Measurements from ENCODE around the gene LYL1.

The LYL1 gene

DNA sequence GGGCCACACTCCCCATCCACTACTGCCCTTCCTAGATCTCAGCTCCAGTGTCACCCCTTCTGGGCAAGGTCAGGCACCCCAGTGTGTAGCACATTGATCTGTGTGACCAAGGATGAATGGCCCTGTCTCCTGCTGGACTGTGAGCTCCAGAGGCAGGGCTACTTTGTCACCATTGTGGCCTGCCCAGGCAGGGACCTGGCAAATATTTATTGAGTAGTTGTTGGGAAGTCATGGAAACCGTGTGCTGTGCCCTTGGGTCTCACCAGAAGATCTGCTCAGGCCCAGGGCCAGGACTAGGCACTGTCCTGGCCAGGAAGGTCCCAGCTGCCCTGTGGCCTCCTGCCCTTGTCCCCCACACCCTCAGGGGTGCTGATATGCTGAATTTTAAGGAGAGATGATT, 25.9 kb upstream of the LYL1 start:
- DNase-seq, result no peak

DNA sequence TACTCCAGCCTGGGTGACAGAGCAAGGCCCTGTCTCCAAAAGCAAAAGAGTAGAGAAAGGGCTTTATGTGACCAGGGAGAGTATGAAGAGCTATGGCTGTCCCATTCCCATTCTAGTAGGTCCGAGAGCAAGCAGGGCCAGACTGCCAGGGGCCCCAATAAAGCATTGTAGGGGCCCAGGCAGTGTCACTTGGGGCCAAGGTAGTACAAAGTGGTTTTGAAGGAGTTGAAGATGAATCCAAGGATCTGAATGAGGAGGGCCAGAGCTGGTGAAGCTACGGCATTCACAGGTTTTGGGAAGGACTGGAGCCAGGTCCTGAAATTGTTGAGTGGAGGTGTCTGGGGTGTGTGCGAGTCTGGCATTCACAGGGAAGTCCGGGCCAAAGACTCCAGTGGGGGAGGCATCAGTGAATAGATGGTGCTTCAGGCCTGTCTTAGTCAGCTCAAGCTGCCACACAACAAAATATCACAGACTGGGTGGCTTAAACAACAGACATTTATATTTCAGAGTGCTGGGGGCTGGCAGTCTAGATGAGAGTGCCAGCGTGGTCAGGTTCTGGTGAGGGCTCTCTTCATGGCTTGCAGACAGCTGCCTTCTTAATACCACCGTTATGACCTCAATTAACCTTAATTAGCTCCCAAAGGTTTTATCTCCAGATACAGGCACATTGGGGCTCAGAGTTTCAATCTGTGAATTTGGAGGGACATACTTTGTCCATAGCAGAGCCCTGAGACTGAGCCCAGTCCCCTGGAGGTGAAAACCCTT, 25.3 kb upstream of the LYL1 start:
- DNase-seq, result no peak

DNA sequence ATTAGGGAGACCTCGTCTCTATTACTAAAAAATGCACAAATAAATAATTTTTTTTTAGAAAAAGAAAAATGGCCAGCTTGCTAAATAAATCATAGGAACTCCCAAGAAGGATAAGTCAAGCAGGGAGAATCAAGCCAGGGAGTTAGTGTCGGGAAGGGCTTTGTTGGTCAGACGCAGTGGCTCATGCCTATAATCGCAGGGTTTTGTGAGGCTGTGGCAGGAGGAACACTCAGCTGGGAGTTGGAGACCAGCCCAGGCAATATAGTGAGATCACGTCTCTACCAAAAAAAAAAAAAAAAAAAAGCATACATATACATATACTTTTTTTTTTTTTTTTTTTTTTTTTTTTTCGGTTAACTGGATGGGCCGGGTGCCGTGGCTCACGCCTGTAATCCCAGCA, 24.4 kb upstream of the LYL1 start:
- no peak for DNase-seq

DNA sequence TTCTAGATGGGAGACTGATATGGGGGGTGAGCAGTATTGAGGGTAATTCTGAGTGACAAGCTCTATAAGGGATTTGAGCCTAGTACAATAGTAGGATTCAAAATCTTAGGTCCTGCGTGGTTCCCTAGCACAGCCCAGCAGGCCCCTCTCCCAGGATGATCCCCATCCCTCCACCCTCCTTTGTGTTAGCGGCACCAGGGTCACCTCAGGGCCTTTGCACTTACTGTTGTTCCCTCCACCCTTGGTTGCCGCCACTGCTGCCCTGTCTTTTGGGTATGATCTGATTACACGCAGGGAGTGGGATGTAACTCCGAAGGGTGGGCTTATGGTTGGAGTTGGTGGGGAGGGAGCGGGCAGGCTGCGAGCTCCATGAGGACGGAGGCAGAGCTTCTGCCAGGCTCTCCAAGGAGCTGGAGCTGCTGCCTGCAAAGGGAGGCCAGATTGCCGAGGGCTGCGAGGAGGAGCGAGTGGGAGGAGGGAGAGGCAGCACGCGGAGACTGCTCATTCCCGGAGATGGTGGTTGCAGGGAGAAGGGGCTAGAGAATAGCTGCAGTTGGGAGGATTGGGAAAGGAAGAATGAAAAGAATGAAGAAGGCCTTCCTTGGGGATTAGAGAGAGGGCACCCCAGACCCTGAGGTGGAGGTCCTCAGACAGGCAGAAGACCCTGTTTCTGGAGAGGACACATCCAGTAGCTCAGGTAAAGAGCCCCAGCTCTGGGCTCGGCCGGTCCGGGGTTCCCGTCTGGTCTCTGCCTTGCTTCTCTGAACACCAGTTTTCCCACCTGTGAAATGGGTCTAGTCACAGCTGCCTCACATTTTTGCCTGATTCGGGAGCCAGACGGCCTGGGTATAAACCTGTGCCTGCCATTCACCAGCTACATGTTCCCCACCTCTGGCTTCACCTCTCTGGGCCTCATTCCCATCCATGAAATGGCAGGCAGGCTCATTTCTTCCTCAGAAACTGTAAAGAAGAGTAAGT, 20.6 kb upstream of the LYL1 start:
- DNase-seq, result no peak

DNA sequence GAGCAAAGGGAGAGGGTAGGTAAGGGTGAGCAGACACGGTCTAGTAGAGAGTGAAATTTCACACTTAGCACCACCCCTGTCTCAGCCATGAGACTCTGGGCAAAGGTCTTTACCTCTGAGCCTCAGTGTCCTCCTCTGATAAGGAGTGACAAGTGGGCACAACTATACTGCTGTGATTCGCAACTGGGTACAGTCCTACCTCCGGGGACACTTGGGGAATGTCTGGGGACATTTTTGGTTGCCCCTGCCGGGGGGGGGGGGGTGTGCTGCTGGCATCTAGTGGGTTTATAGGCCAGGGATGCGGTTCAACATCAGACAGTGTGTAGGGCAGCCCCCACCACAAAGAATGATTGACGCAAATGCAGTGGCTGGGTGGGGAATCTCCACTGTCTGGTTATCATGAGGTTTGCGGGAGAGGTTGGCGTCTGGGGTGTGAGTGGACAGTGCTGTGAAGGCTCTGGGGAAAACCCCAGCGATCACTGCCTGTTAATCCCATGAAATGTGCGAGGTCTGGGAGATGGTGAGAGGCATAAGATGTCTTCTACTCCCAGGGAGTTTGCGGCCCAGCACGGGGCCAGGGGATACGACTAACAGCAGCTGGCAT, 19.7 kb upstream of the LYL1 start:
- DNase-seq, result peak; percentile 27

DNA sequence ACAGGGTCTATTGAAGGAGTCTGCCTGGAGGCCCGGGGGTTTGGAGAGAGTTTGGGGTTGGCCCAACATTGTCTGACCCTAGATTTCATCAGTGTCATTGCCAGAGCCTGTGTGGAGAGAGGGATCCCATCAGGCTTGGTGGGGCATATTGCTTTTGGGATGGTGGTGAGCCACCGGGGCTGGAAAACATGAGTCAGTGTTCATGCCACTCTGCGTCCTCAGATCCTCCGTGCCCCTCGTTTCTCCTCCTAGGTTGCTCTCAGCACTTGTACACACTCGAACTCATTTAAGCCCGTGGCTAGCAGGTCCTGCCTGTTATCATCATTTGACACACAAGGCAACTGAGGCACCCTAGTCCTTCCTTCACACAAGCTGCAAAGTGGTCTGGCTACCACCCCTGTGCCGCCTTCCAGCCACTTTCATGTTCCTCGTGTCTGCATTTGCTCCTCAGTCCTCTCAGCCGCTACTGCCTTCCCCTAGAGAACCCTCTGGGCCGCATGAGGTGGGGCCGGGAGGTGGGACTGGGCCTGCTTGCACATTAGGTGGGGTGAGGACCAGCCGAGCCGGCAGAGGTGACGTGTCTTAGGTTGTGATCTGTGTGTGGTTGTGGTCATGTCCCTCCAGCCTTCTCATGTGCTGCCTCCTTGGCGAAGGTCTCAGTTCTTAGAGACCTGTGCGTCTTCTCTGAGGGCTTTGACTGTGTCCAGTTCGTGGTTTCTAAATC, 19.1 kb upstream of the LYL1 start:
- DNase-seq, result peak; percentile 29

DNA sequence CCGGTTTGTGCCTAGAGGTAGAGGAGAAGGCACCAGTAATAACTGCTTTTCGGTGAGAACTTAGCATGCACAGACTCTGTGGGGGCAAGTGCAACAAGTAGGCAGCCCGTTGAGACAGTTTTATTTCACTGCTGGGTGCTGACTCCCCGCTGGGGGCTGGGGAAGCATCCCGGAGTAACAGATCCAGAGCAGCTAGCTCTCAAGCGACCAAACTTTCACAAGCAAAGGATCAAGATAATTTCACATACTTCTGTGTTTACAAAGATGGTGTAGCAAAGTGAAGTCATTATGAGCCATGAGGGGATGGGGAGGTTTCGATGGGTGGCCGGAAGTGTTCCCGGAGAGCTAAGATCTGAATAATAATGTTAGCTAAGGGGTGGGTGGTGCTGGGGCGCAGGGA, 18.2 kb upstream of the LYL1 start:
- no peak for DNase-seq

DNA sequence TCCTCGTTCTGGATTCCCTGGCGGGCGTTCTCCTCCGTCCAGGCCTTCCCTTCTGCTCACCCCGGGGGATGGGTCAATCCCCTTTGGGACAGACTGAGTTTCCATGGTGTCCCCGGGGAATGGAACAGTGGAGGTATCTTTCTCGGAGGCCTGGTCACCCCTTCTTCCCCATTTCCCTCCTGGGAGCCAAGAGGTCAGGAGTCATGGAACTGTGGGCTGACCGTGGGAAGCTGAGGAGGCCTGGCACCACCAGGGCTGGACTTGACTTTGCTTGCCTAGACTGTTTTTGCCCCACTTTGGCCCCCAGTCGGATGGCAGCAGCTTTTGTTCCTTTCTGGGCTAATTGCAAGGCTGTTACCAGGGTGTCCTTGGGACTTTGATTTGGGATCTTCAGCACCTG, 17.4 kb upstream of the LYL1 start:
- DNase-seq, result no peak

DNA sequence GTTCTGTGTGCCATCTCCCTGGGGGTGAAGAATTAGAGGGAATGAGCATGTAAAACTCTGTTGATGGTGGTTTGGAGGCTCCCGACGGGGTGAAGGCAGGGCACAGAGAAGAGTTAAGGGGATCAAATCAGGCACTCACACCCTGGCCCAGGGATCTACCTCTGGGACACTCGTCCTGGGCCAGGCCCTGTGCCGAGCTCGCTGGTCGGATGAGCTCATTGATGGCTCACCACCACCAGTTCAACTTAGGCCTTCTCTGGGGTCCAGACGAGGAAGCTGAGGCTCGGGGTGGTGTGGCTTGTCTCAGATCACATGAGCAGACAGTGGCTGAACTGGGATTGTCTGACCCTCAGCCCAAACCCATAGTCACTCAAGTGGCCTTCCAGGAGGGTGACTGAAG, 17.0 kb upstream of the LYL1 start:
- no peak for DNase-seq

DNA sequence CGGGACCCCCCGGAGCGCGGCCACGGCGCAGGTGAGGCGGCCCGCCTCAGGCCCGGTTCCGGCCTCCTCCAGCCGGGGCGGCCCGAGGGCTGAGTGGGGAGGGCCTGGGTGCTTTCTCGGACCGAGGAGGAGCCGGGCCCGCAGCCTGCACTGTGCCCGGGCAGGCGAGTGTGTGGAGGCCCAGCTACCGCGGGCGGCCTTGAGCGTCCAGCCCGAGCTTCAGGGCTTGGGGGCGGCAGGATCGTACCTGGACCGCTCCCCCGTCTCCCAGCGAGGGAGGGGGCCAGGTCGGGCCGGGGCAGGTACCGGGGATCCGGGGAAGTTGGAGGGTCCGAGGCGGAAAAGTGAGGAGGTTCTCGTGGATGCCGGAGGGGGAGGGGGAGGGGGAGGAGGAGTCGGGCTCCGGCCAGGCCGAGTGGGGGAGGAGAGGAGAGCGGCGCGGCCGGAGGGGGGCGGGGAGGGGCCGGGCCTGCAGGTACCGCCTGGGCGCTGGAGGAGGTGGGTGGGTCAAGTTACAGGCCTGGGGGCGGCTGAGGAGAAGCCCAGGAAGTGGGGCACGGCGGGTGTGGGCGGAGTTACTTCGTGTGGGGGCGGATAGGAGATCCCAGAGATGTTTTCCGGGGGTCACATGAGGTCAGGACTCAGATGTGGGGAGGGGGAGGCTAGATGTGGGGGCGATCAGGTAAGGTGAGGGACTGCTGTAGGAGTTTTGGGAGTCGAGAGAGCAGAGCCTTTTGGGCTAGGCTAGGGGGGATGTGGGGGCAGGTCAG, 16.0 kb upstream of the LYL1 start:
- DNase-seq, result no peak

DNA sequence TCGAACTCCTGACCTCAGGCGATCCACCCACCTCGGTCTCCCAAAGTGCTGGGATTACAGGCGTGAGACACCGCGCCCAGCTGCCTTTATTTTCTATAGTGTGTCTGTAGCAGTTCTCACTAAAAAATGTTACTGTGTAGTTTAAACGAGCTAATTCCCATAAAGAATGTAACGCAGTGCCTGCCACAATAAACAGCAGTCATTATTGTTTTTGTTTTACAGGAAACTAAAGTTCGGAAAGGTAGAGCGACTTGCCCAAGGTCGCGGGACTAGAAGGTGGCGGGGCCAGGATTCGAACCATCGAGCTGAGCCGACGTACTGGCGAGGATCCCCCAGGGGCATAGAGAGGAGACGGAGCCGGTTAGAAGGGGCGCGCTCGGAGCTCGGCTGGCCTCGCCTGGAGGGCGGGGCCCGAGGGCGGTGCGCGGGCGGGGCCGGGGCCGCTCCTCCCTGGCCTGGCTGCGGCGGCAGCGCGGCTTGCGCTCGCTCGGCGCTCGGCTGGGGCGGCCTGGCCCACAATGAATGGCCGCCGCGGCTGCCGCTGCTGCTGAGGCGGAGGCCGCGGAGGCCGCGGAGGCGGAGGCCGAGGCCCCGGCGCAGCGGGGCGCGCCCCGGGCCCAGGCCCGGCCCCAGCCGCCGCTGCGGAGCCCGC, 15.2 kb upstream of the LYL1 start, which contains the start of gene NACC1:
Gene NACC1 (plus strand): TSS at position 493 of the 652 bp plus-strand sequence. CDS start 16,944 bp downstream, outside the sequence.
- peak; percentile 89 for DNase-seq

DNA sequence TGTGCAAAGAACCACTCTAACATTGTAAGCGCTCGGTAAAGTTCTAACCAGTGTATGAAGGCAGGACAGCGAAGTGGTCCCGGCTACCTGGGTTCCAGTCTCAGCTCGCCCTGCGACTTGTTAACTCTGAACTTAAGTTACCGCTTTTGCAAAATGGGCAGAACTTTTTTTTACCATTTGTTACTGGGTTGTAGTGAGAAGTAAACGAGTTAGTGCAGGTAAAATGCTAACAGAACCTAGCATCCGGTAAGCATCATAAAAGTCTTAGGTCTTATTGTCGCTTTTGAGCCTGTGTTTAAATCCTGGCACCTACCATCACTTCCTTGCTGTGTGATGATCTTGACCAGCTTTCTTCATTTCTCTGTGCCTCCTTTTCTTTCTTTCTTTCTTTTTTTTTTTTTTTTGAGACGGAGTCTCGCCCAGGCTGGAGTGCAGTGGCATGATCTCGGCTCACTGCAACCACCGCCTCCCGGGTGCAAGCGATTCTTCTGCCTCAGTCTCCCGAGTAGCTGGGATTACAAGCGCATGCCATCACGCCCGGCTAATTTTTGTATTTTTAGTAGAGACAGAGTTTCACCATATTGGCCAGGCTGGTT, 14.6 kb upstream of the LYL1 start:
- DNase-seq, result no peak

DNA sequence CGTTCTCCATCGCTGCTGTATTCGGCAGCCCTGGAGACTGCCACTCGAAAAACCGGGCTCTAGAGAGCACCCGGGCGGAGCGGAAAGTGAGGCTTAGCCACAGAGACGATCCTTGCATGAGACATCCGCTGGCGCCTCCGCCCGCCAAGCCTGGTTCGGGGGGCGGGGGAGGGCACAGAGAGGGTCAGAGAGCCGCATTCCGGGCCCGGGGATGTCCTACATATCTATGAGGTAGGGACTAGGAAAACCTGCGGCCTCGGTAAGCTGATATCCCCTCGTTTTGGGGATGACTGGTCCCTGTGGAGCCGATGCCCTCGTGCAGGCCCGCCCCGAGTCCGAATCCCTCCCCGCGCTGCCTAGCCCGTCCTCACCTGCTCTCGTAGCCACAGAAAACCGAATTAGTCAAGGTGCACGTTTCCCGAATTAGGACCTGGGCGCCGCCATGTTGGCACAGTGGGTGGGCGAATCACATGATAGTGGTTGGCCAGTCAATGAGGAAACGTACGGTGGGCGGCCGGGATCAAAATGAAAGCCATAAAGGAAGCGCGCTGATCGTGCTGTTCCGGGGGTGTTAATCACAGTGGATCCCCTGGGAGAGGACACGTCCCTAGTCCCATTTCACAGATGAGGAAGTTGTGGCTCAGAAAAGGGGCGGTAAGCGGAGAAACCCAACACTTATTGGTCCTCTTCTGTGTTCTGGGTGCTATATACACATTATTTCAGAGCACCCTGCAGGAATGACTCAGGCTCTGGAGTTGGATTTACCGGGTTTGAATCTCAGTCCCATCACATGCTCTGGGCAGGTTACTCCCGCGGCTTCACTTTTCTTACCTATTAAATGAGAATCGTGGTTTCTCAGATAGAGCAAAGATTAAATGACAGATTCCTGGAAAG, 13.9 kb upstream of the LYL1 start, which contains the start of gene TRMT1:
Gene TRMT1 (minus strand): TSS at position 459 of the 894 bp plus-strand sequence. CDS start 341 bp downstream, at position 118.
- peak; percentile 91 for DNase-seq

DNA sequence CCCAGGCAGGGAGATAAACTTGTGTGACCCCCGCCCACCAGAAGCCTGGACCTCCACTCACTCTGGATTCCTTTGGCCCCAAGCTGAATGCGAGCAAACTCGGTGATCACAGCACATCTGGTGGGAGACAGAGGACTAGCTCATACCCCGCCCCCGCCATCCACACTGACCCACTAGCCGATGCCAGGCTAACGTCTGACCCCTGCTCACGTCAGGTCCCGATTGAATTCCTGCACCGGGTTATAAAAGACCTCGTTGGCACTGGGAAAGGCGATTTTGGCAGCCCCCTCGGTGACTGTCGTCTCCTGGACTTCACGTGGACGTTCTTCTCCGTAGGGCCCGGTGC, 13.3 kb upstream of the LYL1 start:
- DNase-seq, result no peak

DNA sequence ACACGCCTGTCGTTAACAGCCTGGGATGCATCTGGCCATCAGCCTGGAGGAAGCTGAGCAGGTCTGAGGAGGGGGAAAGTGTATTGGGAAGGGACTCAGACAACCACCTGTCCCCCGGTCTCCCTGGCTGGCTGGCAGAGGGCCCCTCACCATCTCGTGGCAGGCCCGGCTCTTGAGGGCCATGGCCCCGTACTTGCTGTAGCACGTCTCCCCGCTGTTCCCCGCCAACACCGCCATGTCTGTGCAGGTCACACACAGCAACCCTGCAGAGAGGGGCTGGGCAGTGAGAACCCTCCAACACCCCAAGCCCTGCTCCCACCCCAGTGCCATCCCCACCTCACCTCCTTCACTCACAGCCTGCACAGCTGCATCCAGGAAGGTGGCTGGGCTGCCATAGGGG, 9.9 kb upstream of the LYL1 start:
- no peak for DNase-seq

DNA sequence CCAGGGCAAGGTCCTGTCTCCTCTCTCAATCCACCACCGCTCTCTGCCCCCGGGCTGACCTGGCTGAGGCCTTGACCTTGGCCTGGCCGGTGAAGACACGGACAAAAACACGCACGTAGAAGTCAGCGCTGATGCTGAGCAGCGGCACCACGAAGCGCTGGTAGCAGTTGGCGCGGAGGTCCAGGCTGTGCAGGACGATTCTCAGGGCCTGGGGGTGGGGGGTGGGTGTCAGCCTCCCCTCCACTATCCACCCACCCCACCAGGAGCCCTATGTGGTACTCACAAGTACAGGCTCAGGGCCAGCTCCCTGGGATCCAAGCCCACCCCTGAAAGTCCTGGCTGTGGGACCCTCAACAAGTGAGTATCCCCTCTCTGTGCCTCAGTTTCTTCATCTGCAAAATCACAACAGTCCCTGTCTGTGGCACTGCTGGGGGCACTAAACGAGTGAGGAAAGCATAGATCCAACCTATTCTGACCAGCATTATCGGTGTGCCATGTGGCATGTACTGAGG, 7.5 kb upstream of the LYL1 start:
- no peak for DNase-seq

DNA sequence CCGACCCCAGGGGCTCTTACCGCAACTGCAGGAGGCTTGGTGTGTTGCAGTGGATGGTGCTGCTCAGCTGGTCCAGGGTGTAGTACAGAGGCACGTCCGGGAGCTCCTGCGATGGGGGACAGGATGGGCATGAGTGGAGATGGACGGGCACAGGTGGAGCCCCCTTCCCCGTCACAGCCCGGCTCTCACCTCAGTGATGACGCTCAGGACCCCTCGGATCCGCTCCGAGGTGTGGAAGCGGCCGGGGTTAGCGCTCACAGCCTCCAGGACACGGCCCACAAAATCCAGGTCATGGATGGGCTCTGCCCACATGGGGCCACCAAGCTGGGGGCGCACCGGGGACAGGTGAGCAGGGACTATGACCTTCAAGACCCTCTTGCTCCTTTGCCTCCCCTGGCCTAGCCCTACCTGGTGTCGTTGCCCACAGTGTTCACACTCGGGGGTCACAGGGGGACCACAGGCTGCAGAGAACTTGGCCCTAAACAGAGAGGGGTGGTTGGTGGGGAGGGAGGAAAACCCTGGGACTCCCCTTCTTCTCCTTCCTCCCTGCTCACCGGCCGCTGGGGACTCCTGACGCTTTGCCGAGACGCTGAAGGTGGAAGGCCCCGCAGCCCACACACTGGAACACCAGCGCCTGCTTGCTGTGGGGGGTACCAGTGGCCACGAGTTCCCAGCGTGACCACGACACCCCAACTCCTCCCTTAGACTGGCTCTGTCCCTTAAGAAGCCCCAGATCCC, 6.9 kb upstream of the LYL1 start:
- DNase-seq, result no peak

DNA sequence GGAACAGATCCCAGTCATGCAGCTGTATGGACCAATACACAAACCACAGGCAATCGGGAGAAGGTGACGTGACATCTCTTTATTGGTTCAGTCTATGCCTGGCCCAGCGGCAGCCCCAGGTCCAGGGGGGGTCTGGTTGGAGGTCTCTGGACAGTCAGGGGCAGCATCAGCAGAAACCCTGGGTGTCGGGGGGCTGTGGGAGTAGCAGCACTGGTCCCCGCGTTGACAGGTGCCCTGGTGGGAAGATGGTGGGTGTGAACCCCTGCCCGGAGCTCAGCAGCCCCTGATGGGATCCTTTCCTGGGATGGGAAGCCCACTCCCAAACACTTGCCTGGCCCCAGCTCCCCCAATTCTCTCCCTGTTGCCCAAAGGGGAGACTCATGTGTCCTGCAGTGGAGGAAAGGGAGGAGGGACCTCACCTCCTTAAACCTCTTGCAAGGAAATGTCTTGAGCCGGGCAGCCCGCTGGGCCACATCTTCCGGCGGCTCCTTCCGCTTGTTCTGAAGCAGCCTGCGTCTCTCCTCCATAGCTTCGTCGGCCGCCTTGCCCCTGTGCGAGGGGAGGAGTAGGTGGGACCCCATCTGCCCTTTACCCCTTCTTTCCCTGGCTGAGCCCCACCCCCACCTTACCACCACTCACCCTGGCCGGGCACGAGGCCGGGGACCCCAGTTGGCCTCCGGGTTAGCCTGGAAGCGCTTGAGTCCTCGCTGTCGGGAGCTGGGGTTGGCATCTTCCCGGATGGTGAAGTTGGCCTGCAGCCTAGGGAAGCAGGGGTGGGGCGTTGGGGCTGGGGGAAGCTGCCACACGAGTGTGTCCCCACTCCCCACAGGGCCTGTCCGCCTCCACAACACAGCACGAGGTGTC, 2.4 kb upstream of the LYL1 start:
- peak; percentile 26 for DNase-seq
